NT2/D1 (cell line): ENCODE measurements around the gene PLXNC1.

Experiments used
- DNase-seq: peaks from one replicate; pipeline ENCODE4 v3.0.0-alpha.2; 2011; ENCODE audit warnings: low read depth, low spot score
- H3K27me3 ChIP-seq: 2 replicates; pipeline ENCODE4 v1.6.0; 2011; ENCODE audit warnings: mild to moderate bottlenecking; ENCODE audit not compliant: insufficient read length, insufficient read depth
- H3K36me3 ChIP-seq: 2 replicates; pipeline ENCODE4 v1.6.1; 2011; ENCODE audit warnings: mild to moderate bottlenecking, low read length, mixed read lengths; ENCODE audit not compliant: insufficient read depth, insufficient read length
- H3K4me1 ChIP-seq: 2 replicates; pipeline ENCODE4 v1.5.1; 2011; ENCODE audit not compliant: insufficient read depth, insufficient read length
- H3K4me3 ChIP-seq: 2 replicates; pipeline ENCODE4 v1.5.1; 2011; ENCODE audit warnings: low read depth; ENCODE audit not compliant: insufficient read length
- H3K9ac ChIP-seq: 2 replicates; pipeline ENCODE4 v1.6.0; 2011; ENCODE audit warnings: low read depth; ENCODE audit not compliant: insufficient read length
- H3K9me3 ChIP-seq: 2 replicates; pipeline ENCODE4 v1.5.1; 2011; ENCODE audit warnings: mild to moderate bottlenecking, low read length; ENCODE audit not compliant: insufficient read depth
- SUZ12 ChIP-seq: IDR thresholded peaks from 2 replicates; pipeline ENCODE4 v1.6.1; 2011; ENCODE audit not compliant: insufficient read length, insufficient read depth; ENCODE audit errors: extremely low read depth
- YY1 ChIP-seq: IDR thresholded peaks from 2 replicates; pipeline ENCODE4 v1.6.1; 2011; ENCODE audit not compliant: insufficient read length, insufficient read depth
- ZNF274 ChIP-seq: IDR thresholded peaks from 2 replicates; pipeline ENCODE4 v1.6.1; 2011; ENCODE audit warnings: mild to moderate bottlenecking, low read depth, low read length

PLXNC1 gene

DNA sequence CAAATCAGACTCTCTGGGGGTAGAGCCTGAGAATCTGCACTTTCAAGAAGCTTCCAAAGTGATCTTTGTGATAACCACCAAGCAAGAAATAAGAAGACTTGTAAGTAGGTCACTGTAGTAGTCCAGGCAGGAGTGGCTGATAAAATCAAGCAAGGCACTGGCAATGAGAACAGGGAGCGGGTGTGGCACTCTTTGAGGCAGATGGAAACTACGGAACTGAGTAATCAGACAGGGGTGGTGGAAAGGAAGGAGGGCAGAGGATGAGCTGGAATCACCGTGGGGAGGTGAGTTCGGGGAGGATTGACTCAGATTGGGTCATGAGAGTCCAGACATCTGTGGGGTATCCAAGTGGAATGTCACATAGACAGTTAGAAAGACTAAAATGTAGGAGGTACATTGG is 44.4 kb upstream of the PLXNC1 start:
- no peaks in the 10 kb centered on the region for H3K9me3 ChIP-seq
- TF ChIP-seq SUZ12 (no peak), ZNF274 (no peak), YY1 (no peak)
- DNase-seq = no peak
- H3K36me3 ChIP-seq = no peaks in the 10 kb centered on the region
- peaks cover 2% of the 10 kb centered on the region for H3K4me1 ChIP-seq
- peaks cover 9% of the 10 kb centered on the region for H3K27me3 ChIP-seq
- no peak overlapping the region for H3K4me3 ChIP-seq
- H3K9ac ChIP-seq = no peak overlapping the region

DNA sequence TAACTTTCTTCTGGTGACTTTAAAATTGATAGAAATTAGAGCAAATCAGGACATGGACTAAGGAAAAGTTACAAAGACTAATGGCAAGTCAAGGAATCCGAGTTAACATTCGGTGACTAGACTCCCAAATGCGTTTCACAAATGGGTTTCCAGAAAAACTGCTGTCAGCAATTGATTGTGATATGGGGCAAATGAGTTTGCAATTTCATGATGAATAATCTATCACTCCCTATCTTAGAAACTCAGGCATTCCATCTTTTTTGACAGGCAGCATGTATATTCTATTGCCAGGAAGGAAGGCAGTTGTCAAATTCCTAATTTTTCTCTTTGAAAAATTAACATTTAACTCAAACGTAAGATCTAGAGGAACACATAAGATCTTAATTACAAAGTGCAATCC is 40.5 kb upstream of the PLXNC1 start:
- H3K36me3 ChIP-seq = no peaks in the 10 kb centered on the region
- no peak for TF ChIP-seq SUZ12
- no peak for TF ChIP-seq YY1
- TF ChIP-seq ZNF274 = no peak
- no peak overlapping the region for H3K9ac ChIP-seq
- DNase-seq = no peak
- H3K4me1 ChIP-seq = peaks cover 2% of the 10 kb centered on the region
- no peaks in the 10 kb centered on the region for H3K27me3 ChIP-seq
- H3K9me3 ChIP-seq = no peaks in the 10 kb centered on the region
- no peak overlapping the region for H3K4me3 ChIP-seq

DNA sequence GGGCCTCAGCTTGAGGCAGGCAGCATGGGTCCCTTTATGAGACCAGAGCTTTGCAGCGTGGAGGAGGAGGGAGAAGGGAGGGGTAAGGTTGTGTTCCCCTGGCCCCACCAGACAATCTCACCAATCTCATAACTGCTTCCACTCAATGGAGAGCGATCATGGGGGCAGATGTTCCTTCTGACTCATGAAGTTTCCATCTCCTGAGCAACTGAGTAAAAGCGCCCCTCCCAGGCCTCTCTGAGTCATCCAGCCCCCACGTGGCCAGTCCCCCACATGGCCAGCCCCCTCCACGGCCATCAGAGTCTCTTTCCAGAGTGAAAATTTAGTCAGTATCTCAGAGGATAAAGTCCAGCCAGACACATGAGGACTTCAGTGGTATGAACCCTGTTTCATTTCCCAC is 39.2 kb upstream of the PLXNC1 start:
- DNase-seq = no peak
- Histone ChIP-seq H3K4me3 (no peak overlapping the region), H3K4me1 (peaks cover 6% of the 10 kb centered on the region), H3K9me3 (no peaks in the 10 kb centered on the region), H3K36me3 (no peaks in the 10 kb centered on the region), H3K27me3 (no peaks in the 10 kb centered on the region), H3K9ac (no peak overlapping the region)
- TF ChIP-seq ZNF274 = no peak
- no peak for TF ChIP-seq YY1
- no peak for TF ChIP-seq SUZ12

DNA sequence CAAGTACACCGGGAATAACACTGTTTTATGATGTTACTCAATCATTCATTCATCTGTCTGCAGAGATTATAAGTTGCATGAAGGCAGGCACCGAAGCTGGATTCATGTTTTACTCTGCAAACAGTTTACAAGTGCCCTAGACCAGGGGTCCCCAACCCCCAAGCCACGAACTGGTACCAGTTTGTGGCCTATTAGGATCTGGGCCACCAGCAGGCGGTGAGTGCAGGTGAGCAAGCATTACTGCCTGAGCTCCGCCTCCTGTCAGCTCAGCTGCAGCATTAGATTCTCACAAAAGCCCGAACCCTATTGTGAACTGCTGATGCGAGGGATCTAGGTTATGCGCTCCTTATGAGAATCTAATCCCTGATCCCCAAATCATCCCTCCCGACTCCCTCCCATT is 38.1 kb upstream of the PLXNC1 start:
- H3K36me3 ChIP-seq = no peaks in the 10 kb centered on the region
- H3K4me3 ChIP-seq = no peak overlapping the region
- peaks cover 9% of the 10 kb centered on the region for H3K4me1 ChIP-seq
- no peak for DNase-seq
- H3K27me3 ChIP-seq = no peaks in the 10 kb centered on the region
- H3K9ac ChIP-seq = no peak overlapping the region
- TF ChIP-seq ZNF274 (no peak), SUZ12 (no peak), YY1 (no peak)
- no peaks in the 10 kb centered on the region for H3K9me3 ChIP-seq

DNA sequence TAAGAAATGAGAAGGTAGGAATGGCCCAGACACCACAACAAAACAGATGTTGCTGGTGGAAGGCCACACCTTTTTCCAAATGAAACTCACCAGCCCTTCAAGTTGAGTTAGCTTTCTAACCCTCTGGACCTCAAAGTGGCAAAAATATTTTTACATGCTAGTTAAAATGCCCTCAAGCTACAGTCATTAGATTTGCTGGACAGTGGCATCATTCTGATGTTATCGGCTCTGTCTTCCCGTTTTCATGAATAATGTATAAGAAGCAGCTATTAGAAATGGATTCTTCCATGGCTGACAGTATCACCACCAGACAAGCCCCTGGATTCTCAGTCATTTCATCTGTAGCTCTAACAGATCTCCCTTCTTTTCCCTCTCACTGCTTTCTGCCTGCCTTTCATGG is 37.1 kb upstream of the PLXNC1 start:
- TF ChIP-seq YY1 (no peak), SUZ12 (no peak), ZNF274 (no peak)
- Histone ChIP-seq H3K4me1 (peaks cover 9% of the 10 kb centered on the region), H3K4me3 (no peak overlapping the region), H3K9ac (no peak overlapping the region), H3K27me3 (no peaks in the 10 kb centered on the region), H3K36me3 (no peaks in the 10 kb centered on the region), H3K9me3 (no peaks in the 10 kb centered on the region)
- no peak for DNase-seq

DNA sequence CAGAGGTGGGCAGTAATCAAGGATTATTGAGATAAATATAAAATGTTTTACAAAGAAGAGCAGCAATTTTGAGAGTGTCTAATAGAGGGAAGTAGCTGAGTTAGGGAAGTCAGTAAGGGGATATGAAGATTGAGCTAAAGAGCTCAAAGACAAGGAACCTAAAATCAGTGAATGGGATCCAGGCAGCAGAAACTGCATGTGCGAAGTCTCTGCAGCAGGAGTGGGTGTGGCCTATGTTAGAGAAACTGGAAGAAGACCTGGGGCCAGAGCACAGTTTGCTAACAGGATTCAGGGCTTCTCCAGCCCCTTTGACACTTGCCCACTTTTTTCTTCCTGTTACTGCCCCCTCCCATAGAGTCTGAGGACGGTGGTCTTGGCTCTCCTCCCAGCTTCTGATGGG is 36.3 kb upstream of the PLXNC1 start:
- H3K4me3 ChIP-seq = no peak overlapping the region
- peaks cover 9% of the 10 kb centered on the region for H3K4me1 ChIP-seq
- H3K9me3 ChIP-seq = no peaks in the 10 kb centered on the region
- DNase-seq = no peak
- no peak for TF ChIP-seq YY1
- TF ChIP-seq ZNF274 = no peak
- no peak for TF ChIP-seq SUZ12
- no peak overlapping the region for H3K9ac ChIP-seq
- no peaks in the 10 kb centered on the region for H3K36me3 ChIP-seq
- H3K27me3 ChIP-seq = no peaks in the 10 kb centered on the region

DNA sequence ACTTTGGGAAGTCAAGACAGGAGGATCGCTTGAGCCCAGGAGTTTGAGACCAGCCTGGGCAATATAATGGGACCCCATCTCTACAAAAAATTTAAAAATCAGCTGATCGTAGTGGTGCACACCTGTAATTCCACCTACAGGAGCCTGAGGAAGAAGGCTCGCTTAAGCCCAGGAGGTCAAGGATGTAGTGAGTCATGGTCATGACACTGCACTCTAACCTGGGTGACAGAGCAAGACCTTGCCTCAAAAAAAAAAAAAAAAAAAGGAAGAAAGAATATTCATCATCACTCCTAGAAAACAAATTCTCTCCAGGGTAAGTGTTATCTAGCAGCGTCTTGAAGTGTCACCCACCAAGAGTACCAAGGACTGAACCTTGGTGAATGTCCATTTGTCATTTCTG is 34.2 kb upstream of the PLXNC1 start:
- DNase-seq = no peak
- H3K9me3 ChIP-seq = no peaks in the 10 kb centered on the region
- H3K4me3 ChIP-seq = no peak overlapping the region
- H3K36me3 ChIP-seq = no peaks in the 10 kb centered on the region
- H3K27me3 ChIP-seq = no peaks in the 10 kb centered on the region
- no peak overlapping the region for H3K9ac ChIP-seq
- TF ChIP-seq ZNF274 (no peak), YY1 (no peak), SUZ12 (no peak)
- H3K4me1 ChIP-seq = peaks cover 9% of the 10 kb centered on the region

DNA sequence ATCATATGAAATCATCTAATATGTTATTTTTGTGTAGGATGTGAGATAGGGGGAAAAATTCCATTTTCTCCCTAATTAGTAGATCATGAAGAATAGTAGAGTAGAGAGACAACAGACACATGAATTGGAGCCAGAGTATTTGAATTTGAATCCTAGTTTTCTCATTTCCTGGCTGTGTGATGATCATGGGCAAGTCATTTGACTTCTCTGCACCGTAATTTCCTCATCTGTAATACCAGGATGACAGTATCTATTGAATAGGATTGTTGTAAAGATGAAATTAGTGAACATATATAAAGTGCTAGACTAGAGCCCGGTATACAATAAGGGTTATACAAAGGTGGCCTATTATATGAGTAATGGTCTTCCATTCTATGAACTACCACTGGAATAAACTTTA is 32.2 kb upstream of the PLXNC1 start:
- DNase-seq = no peak
- no peak overlapping the region for H3K4me3 ChIP-seq
- no peaks in the 10 kb centered on the region for H3K36me3 ChIP-seq
- H3K27me3 ChIP-seq = no peaks in the 10 kb centered on the region
- TF ChIP-seq YY1 (no peak), ZNF274 (no peak), SUZ12 (no peak)
- peaks cover 9% of the 10 kb centered on the region for H3K4me1 ChIP-seq
- H3K9ac ChIP-seq = no peak overlapping the region
- H3K9me3 ChIP-seq = no peaks in the 10 kb centered on the region
